Measurements from ENCODE around the gene SIX3.

The SIX3 gene

DNA sequence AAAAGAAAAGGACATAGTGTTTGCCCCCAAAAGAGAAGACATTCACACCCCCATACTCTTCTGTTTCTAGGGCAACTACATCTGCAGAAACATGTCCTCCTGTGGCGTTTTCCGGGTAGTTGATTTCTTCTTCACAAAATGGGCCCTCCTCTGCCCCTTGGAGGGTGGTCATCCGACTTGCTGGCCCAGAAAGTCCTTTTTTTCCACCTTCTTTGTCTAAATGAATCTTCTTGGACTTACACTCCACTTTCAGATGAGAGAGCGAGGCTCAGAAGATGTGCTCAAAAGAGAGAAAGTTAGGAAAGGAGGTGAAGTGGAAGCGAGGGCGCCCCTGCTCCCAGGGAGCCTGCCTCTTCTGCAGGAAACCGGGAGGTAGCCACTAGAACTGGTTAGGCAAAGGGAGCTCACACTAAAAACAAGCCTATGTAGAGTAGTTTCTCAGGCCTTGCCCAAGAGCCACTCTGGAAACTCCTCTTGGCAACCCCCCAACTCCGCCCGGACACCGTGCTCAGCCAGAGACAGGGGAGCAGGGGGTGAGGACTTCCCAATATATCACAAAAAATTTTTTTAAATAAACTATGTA is 10.2 kb upstream of the SIX3 start:
- DNase-seq (ENCODE audit: low spot score) = no peak

- no peak for DNase-seq (ENCODE audit: low spot score)
These were observed 9.4 kb upstream of the SIX3 start for GRCh38 chr2:44932079-44932478.

DNA sequence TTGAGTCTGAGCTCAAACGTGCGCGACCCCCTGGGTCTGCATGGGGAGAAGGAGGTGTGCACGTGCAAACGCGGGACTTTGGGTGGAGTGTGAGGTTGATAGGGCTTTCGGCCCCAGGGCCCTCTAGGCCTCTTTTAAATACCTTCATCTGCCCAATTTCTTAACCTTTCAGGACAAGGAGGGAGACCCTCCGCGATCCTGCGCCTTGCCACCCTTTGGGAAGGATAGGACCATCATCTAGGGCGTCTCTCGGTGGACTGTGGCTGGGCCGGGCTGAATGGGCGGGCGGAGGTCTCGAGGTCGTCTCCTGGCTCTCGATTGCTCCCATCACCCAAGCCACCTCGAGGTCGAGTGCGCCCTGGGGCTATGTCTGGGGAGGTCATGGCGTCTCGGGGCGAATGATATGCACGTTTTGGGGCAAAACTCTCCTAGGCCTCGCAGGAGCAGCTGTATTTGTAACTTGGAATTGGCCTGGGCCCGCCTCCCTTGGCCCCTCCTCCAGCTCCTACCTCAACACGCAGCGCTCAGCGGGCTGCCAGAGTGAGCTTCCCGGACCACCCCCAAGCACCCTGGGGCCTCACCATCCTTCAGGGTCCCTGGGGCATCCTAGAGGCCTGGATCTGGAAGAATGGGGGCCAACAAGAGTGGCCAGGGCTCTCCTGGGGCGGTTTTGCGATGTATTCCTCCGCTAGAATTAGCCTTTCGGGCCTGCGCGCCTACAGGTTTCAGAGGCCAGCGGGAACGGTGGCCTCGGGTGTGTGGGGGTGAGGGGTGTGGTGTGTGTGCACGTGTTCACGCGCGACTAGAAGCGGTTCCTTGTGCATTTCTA is 8.7 kb upstream of the SIX3 start:
- DNase-seq (ENCODE audit: low spot score) = no peak

DNA sequence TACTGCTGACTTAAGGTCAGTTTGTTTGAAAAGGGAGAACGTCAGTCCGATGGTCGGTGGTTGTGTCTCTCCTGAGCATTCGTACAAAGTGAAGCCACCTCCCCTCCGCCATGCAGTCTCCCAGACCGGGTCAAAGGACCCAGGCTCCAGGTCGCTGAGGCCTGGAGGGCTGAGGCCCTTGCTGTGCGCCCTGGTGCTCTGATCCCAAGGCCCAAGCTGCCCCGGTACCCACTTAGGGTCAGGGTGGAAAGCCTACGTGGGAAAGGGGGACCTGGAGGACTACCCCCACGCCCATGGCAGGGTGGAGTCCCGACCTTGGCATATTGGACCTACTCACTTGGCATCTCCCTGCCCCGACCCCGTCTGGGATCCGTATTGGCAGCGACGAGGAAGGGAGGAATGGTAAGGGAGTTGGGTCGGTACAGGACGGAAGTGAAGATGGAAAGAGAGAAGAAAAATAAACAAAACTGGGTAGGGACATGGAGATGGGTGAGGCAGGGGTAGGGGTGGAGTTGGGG is 8.0 kb upstream of the SIX3 start:
- no peak for DNase-seq (ENCODE audit: low spot score)

GRCh38 chr2:44934038-44934982 is 7.2 kb upstream of the SIX3 start:
- DNase-seq (ENCODE audit: low spot score) = no peak

- DNase-seq (ENCODE audit: low spot score) = no peak
These were observed 6.3 kb upstream of the SIX3 start for GRCh38 chr2:44934983-44935728.

GRCh38 chr2:44935729-44936098 is 5.8 kb upstream of the SIX3 start:
- no peak for DNase-seq (ENCODE audit: low spot score)

GRCh38 chr2:44936275-44936674 is 5.2 kb upstream of the SIX3 start:
- no peak for DNase-seq (ENCODE audit: low spot score)

DNA sequence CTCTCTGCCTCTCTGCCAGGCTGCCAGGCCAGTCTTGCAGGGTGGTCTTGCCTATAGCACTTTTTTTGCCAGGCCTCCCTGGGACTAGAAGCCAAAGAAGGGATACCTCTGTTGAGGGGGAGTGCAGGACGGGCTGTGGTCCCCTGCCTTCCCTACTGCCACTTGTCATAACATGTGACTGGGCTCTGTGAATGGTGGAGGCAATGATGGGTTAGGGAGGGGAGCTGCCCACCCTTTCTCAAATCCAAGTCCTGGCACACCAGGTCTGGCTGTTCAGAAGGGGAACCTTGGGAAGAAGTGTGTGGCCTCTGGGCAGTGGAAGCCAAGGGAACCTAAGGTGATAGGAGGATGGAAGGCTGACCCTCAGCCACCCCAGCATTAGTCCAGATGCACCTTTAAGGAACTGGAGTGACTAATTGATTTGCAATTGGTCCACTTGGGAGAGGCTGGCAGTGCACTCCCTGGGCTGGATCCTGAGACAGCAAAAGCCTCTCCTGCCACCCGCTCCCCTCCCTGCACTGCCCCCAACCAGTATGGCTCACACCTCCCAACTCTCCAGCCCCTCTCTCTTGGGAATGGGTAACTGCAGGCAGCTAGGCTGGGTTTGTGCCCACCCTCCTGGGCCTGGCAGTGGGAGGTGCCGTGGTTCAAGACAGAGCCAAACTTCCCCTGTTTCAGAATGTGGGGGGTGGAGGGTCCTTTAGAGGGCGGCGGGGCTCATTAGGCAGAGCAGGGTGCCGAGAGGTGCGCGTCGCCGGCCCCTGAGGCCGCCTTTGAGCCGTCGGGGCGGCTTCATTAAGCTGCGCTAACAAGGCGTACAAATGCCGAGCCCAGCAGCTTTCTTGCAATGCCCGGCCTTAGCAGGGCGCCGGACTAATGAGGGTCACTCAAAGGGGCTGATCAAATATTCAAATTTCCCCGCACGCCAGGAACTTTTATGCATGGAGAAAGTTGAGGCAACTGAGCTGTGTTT is 4.5 kb upstream of the SIX3 start:
- no peak for DNase-seq (ENCODE audit: low spot score)

GRCh38 chr2:44937688-44938240 is 3.7 kb upstream of the SIX3 start:
- DNase-seq (ENCODE audit: low spot score) = no peak

GRCh38 chr2:44938287-44939105 is 3.0 kb upstream of the SIX3 start:
- no peak for DNase-seq (ENCODE audit: low spot score)

GRCh38 chr2:44939106-44940048 is 2.1 kb upstream of the SIX3 start:
- no peak for DNase-seq (ENCODE audit: low spot score)

DNA sequence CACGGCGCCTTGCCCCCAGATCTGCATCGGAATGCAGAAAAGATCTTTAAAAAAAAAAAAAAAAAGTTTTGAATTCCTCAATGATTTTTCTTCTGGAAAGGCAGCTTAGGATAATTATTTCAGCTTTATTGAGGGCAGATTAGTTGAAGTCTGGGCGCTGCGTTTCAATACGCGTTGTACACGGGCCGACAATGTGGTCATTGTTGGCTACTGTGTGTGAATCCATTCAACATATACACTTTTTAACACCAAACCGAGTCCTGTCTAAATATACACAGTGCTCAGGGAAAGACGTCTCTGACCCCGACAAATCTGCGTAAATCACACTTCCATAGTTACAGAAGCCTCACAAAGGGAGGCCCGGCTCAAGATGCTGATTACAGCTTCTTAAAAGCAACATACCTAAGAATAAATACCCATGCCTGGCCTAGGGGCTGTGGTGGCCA is 1.4 kb upstream of the SIX3 start:
- DNase-seq (ENCODE audit: low spot score) = no peak

DNA sequence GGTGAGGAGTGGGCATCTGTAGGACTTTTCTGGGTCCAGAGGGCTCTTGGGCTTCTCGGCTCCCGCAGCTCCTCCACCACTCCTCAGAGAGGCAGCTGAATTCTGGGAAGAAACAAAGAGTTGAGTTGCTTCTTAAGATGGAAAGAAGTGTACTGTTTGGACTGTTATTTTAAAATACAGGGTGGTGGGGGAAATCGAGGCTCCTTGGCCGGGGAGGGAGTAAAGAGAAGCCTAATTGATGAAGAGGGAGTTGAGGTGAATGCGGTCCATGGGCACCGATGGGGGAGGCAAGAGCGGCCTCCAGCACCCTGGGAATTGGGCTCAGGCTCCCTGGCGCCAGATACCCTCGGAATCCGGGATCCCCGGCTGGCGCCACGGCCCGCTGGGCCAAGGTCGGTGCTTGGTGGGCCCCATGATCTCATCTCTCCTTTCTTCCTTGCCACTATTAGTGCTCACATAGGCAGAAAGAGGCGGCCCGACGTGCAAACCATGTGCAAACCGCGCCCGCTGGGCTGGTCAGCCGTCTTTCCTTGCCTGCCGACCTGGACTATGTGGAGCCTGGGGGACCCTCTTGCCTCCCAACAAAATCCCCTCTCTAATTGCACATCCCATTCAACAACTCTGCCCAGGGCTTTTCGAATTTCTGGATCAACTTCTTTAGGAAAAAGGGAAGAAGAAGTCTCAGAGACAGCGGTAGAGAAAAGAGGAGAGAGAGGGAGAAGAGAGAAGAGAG is 604 bp upstream of the SIX3 start:
- DNase-seq (ENCODE audit: low spot score) = no peak

GRCh38 chr2:44942304-44943030 is 965 bp downstream of the SIX3 start:
- DNase-seq (ENCODE audit: low spot score) = no peak

DNA sequence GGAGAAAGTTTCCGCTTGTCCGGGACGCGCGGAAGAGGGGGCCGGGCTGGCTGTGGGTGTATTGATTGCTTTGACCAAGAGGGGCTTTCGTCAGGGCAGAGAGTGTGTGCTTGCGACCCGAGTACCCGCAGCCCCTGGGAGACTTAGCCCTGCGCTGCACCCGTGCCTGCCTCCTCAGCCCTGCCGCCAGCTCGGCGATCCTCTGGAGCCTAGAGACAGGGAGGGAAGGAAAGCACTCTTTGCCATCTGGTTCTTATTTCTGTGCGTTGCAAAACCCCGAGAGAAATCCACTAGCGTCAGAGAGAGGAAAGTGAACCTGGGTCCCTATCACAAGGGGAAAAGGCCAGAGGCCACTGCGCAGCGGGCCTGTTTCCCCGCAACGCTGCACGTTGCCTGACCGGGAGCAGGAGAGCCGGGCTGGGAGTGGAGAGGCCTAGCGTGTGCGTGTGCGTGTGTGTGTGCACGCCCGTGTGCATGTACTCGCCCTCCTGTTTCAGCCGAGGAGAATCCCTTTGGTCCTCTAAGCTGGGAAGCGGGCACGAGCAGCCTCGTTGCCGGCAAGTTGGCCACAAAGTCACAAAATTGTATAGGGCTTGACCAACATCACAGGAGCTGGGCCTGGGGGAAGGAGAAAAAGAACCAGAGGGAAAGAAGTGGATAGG is 1.7 kb downstream of the SIX3 start:
- DNase-seq (ENCODE audit: low spot score) = no peak
